Measurements from ENCODE around the gene KANSL2.
"Not testable (repeated sequence)": the region's sequence is repeated elsewhere in the genome, so short reads cannot be mapped to it uniquely, and the experiment has no call there.

The KANSL2 gene

GRCh38 chr12:48712209-48712608 lies 30.2 kb upstream of the KANSL2 start:
- Histone ChIP-seq H3K27me3 (ENCODE audit: low read length) (no peaks in the 10 kb centered on the region), H3K9me2 (replicated peaks; ENCODE audit: insufficient read depth, low read length) (no peaks in the 10 kb centered on the region), H3K4me3 (ENCODE audit: insufficient read depth, low read length, poor library complexity, severe bottlenecking) (no peak overlapping the region), H3K9me3 (ENCODE audit: insufficient read depth, low read length) (no peaks in the 10 kb centered on the region), H2AFZ (ENCODE audit: low read depth, low read length, severe bottlenecking) (no peak overlapping the region), H3K27ac (ENCODE audit: low read depth, low read length) (no peak overlapping the region), H3F3A (ENCODE audit: insufficient read depth) (0 out of 2 replicates have a peak, but pooled peaks cover 3% of the 10 kb centered on the region), H3K36me3 (ENCODE audit: low read length) (peaks cover 26% of the 10 kb centered on the region; the same call in 1 of the 2 replicates), H3K79me2 (ENCODE audit: insufficient read depth, low read length) (peaks cover 82% of the 10 kb centered on the region), H4K20me1 (ENCODE audit: low read depth, low read length) (no peaks in the 10 kb centered on the region), H3K4me2 (ENCODE audit: low read depth, low read length, poor library complexity, severe bottlenecking) (no peak overlapping the region), H3K9ac (ENCODE audit: low read length) (no peak overlapping the region)
- TF ChIP-seq CTCF (IDR thresholded peaks at IDR 0.05; ENCODE audit: insufficient read depth, low read length, poor library complexity, severe bottlenecking) (no peak), EZH2phosphoT487 (conservative IDR thresholded peaks at IDR 0.05; ENCODE audit: low read length) (no peak)

GRCh38 chr12:48698822-48699221 lies 16.8 kb upstream of the KANSL2 start:
- H3K9ac ChIP-seq (ENCODE audit: low read length); H3F3A ChIP-seq (ENCODE audit: insufficient read depth); H3K9me3 ChIP-seq (ENCODE audit: insufficient read depth, low read length); H4K20me1 ChIP-seq (ENCODE audit: low read depth, low read length); H3K4me2 ChIP-seq (ENCODE audit: low read depth, low read length, poor library complexity, severe bottlenecking); H3K9me2 ChIP-seq (replicated peaks; ENCODE audit: insufficient read depth, low read length); H3K4me3 ChIP-seq (ENCODE audit: insufficient read depth, low read length, poor library complexity, severe bottlenecking); H3K27me3 ChIP-seq (ENCODE audit: low read length); H2AFZ ChIP-seq (ENCODE audit: low read depth, low read length, severe bottlenecking); H3K27ac ChIP-seq (ENCODE audit: low read depth, low read length): not testable (repeated sequence)
- Histone ChIP-seq H3K36me3 (ENCODE audit: low read length) (peaks cover 48% of the 10 kb centered on the region), H3K79me2 (ENCODE audit: insufficient read depth, low read length) (peaks cover 26% of the 10 kb centered on the region)

DNA sequence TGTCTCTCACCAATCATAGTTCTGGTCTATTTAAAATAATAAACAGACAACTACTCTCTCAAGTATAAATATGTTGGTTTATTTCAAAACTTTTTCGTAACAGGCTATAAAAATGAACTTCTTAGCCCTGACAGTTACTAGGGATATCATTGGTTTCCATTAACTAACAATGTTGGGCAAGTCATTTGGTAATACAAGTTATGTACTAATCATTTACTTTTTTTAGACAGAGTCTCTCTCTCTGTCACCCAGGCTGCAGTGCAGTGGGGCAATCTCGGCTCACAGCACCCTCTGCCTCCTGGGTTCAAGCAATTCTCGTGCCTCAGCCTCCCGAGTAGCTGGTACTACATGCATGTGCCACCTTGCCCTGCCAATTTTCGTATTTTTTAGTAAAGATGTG lies 14.6 kb upstream of the KANSL2 start:
- Histone ChIP-seq H3K36me3 (ENCODE audit: low read length) (peaks cover 61% of the 10 kb centered on the region), H4K20me1 (ENCODE audit: low read depth, low read length) (no peaks in the 10 kb centered on the region), H3K79me2 (ENCODE audit: insufficient read depth, low read length) (peaks cover 13% of the 10 kb centered on the region; the same call in 1 of the 2 replicates), H3F3A (ENCODE audit: insufficient read depth) (peaks cover 6% of the 10 kb centered on the region; the same call in 1 of the 2 replicates), H3K9me3 (ENCODE audit: insufficient read depth, low read length) (no peaks in the 10 kb centered on the region), H3K9ac (ENCODE audit: low read length) (no peak overlapping the region), H3K27me3 (ENCODE audit: low read length) (no peaks in the 10 kb centered on the region), H3K9me2 (replicated peaks; ENCODE audit: insufficient read depth, low read length) (no peaks in the 10 kb centered on the region), H2AFZ (ENCODE audit: low read depth, low read length, severe bottlenecking) (no peak overlapping the region), H3K4me2 (ENCODE audit: low read depth, low read length, poor library complexity, severe bottlenecking) (no peak overlapping the region), H3K4me3 (ENCODE audit: insufficient read depth, low read length, poor library complexity, severe bottlenecking) (no peak overlapping the region), H3K27ac (ENCODE audit: low read depth, low read length) (no peak overlapping the region)
- TF ChIP-seq EZH2phosphoT487 (conservative IDR thresholded peaks at IDR 0.05; ENCODE audit: low read length) (no peak), CTCF (IDR thresholded peaks at IDR 0.05; ENCODE audit: insufficient read depth, low read length, poor library complexity, severe bottlenecking) (no peak)

DNA sequence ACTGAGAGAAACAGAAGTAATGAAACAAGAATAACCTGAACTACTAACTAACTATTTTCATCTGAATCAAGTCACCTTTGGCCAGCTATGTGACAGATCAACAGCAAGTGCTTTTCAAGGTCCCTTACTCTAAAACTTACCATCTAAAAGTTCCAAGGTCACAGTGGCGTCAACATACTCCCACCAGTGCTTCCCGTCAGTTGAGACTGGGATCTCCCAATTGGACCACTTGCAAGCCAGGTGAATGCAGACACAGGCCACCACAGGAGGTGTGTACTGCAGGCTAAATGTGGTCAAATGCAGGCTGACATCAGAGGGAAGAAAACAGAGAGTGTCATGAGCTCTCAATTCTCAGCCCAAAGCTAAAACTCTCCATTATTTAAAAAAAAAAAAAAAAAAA lies 13.8 kb upstream of the KANSL2 start:
- TF ChIP-seq EZH2phosphoT487 (conservative IDR thresholded peaks at IDR 0.05; ENCODE audit: low read length) (no peak), CTCF (IDR thresholded peaks at IDR 0.05; ENCODE audit: insufficient read depth, low read length, poor library complexity, severe bottlenecking) (no peak)
- Histone ChIP-seq H3K79me2 (ENCODE audit: insufficient read depth, low read length) (peaks cover 13% of the 10 kb centered on the region; the same call in 1 of the 2 replicates), H3K4me2 (ENCODE audit: low read depth, low read length, poor library complexity, severe bottlenecking) (no peak overlapping the region)

More for the DNA sequence above, 13.8 kb upstream of the KANSL2 start:
- H2AFZ ChIP-seq (ENCODE audit: low read depth, low read length, severe bottlenecking): no peak overlapping the region
- H3K4me3 ChIP-seq (ENCODE audit: insufficient read depth, low read length, poor library complexity, severe bottlenecking): no peak overlapping the region
- H3F3A ChIP-seq (ENCODE audit: insufficient read depth): peaks cover 6% of the 10 kb centered on the region; the same call in 1 of the 2 replicates
- H4K20me1 ChIP-seq (ENCODE audit: low read depth, low read length): no peaks in the 10 kb centered on the region
- H3K27me3 ChIP-seq (ENCODE audit: low read length): no peaks in the 10 kb centered on the region
- H3K9ac ChIP-seq (ENCODE audit: low read length): no peak overlapping the region
- no peaks in the 10 kb centered on the region for H3K9me2 ChIP-seq (replicated peaks; ENCODE audit: insufficient read depth, low read length)
- H3K27ac ChIP-seq (ENCODE audit: low read depth, low read length): no peak overlapping the region
- H3K9me3 ChIP-seq (ENCODE audit: insufficient read depth, low read length): no peaks in the 10 kb centered on the region
- H3K36me3 ChIP-seq (ENCODE audit: low read length): peaks cover 65% of the 10 kb centered on the region
